HFFc6 (cell line): ENCODE data around the gene SPRED3. TPM values are rescaled to one million over a fixed set of nuclear protein-coding genes. Genes with fewer than 3 reads are reported as not detected.
A peak's percentile ranks its signal among the peaks of the same experiment; 100 is the strongest.

Experiments used
- DNase-seq: peaks from one replicate; pipeline ENCODE4 v3.0.0-alpha.2; 2018
- H3K27ac Mint-ChIP-seq: 2 replicates; pipeline ENCODE4 v1.8.0; 2020; ENCODE audit warnings: mild to moderate bottlenecking, mixed read lengths
- H3K27me3 Mint-ChIP-seq: 2 replicates; pipeline ENCODE4 v1.8.0; 2021; ENCODE audit warnings: mild to moderate bottlenecking, moderate library complexity, mixed read lengths; ENCODE audit not compliant: insufficient read depth
- H3K36me3 Mint-ChIP-seq: 2 replicates; pipeline ENCODE4 v1.8.0; 2021; ENCODE audit warnings: low read depth, mixed read lengths
- H3K4me1 Mint-ChIP-seq: 2 replicates; pipeline ENCODE4 v1.8.0; 2020; ENCODE audit warnings: low read depth, mixed read lengths
- H3K4me3 Mint-ChIP-seq: 2 replicates; pipeline ENCODE4 v1.8.0; 2020; ENCODE audit warnings: mild to moderate bottlenecking, moderate library complexity, mixed read lengths
- H3K9me3 Mint-ChIP-seq: 2 replicates; pipeline ENCODE4 v1.8.0; 2020; ENCODE audit warnings: mild to moderate bottlenecking, mixed read lengths
- total RNA-seq, 6 experiments: library from RNA; stranded (reverse); fragmentation: NEBNext Ultra II Directional; extraction: Animal tissue kit (Norgen Biotek cat#: 25700); gene quantifications; 2 replicates in 1 of 6; 3 replicates in 5 of 6; pipeline ENCODE4 v1.2.3, GENCODE V29; 2021
- TF ChIP-seq, protein P1 (sequence below): fragments of 200-600 bp; sonication (generic); IDR thresholded peaks from 2 replicates; pipeline ENCODE4 v1.5.0; 2021; ENCODE audit warnings: antibody characterized with exemption, mild to moderate bottlenecking

SPRED3 gene
- total RNA-seq, 6 experiments from 2014 or later = 11.7 to 15.3 (median 13.1) TPM

DNA sequence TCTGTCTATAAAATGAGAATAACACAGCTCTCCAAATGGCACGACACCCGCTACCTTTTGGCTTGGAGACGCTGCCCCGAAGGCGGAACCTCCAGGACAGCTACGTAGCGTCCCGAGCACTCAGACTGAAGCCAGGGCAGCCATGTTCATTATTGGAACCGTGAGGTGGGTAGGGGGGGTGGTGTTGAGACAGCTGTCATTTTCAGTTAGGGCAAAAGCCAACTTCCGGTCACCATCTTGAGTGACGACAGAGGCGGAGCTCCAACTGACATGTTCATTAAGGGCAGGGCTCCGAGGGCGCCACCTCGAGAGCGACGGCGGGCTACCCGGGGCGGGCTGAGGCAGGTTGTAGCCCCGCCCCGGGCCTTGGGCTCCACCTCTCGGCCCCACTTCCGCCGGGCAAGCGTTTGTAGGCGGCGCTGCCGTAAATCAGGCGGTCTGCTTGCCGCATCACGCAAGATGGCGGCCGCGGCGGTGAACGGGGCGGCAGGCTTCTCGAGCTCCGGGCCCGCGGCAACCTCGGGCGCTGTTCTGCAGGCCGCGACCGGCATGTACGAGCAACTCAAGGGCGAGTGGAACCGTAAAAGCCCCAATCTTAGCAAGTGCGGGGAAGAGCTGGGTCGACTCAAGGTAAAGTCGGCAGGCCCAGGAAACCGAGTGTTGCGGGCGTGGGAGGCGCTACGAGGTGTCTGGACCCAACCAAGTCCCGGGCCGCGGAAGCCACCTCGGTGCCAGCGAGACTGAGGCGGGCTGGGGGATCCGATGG is 14.0 kb upstream of the SPRED3 start, which contains the start of gene PSMD8:
Gene PSMD8 (plus strand): TSS at position 240 of the 766 bp plus-strand sequence. CDS start 31 bp downstream, at position 271.
- TF ChIP-seq, protein P1, sequence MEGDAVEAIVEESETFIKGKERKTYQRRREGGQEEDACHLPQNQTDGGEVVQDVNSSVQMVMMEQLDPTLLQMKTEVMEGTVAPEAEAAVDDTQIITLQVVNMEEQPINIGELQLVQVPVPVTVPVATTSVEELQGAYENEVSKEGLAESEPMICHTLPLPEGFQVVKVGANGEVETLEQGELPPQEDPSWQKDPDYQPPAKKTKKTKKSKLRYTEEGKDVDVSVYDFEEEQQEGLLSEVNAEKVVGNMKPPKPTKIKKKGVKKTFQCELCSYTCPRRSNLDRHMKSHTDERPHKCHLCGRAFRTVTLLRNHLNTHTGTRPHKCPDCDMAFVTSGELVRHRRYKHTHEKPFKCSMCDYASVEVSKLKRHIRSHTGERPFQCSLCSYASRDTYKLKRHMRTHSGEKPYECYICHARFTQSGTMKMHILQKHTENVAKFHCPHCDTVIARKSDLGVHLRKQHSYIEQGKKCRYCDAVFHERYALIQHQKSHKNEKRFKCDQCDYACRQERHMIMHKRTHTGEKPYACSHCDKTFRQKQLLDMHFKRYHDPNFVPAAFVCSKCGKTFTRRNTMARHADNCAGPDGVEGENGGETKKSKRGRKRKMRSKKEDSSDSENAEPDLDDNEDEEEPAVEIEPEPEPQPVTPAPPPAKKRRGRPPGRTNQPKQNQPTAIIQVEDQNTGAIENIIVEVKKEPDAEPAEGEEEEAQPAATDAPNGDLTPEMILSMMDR = peak; percentile 66
- Mint-ChIP-seq H3K27ac (peak within 1 kb of the TSS; percentile 97), H3K4me1 (peaks cover 26% of the 10 kb centered on the region), H3K36me3 (peaks cover 15% of the 10 kb centered on the region), H3K27me3 (peaks cover 16% of the 10 kb centered on the region), H3K4me3 (peak within 1 kb of the TSS; percentile 95), H3K9me3 (no peaks in the 10 kb centered on the region)
- DNase-seq = peak; percentile 98

DNA sequence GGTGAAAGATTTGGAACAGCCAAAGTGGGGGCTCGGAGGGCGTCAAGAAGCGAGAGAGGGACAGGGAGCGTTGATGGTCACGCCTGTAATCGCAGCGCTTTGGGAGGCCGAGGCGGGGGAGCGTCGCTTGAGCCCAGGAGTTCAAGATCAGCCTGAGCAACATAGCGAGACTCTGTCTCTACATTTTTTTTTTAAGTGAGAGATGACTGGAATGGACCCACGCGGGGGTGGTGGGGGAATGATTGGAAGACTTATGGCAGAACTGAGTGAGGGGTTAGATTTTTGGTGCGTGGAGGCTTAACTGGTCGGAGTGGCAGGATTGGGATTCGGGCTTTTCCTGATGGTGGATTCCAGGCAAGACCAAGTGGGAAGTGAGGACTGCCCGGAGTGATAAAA is 13.4 kb upstream of the SPRED3 start:
- no peak for DNase-seq
- peak overlapping the region; percentile 97 for H3K27ac Mint-ChIP-seq

DNA sequence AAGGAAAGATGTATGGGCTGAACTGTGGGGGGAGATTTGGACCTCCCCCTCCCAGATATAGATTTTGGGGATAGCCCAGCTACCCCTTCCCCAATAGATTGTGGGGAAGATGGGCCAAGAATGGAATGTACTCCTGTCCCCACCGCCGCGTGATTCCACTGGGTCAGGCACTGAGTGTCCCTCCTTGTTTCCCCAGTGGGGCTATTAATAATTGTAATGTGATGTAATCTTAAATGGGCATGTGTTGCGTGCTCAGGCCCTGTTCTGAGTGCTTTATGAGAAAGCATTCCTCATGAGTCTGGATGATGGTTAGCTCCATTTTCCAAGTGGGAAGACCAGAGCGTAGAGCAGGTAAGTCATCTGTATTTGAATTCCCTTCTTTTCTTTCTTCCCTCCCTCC is 12.7 kb upstream of the SPRED3 start:
- peaks cover 8% of the 10 kb centered on the region; the same call in 1 of the 2 replicates for H3K27me3 Mint-ChIP-seq
- H3K9me3 Mint-ChIP-seq = no peaks in the 10 kb centered on the region
- peak overlapping the region; percentile 95 for H3K4me3 Mint-ChIP-seq
- peak; percentile 59 for DNase-seq
- peaks cover 28% of the 10 kb centered on the region for H3K4me1 Mint-ChIP-seq
- TF ChIP-seq, protein P1 = no peak
- peak overlapping the region; percentile 97 for H3K27ac Mint-ChIP-seq
- H3K36me3 Mint-ChIP-seq = peaks cover 17% of the 10 kb centered on the region

More for the DNA sequence above, 13.4 kb upstream of the SPRED3 start:
- peak overlapping the region; percentile 95 for H3K4me3 Mint-ChIP-seq
- peaks cover 28% of the 10 kb centered on the region for H3K4me1 Mint-ChIP-seq
- TF ChIP-seq, protein P1 = no peak
- peaks cover 14% of the 10 kb centered on the region for H3K27me3 Mint-ChIP-seq
- H3K36me3 Mint-ChIP-seq = peaks cover 17% of the 10 kb centered on the region
- no peaks in the 10 kb centered on the region for H3K9me3 Mint-ChIP-seq

DNA sequence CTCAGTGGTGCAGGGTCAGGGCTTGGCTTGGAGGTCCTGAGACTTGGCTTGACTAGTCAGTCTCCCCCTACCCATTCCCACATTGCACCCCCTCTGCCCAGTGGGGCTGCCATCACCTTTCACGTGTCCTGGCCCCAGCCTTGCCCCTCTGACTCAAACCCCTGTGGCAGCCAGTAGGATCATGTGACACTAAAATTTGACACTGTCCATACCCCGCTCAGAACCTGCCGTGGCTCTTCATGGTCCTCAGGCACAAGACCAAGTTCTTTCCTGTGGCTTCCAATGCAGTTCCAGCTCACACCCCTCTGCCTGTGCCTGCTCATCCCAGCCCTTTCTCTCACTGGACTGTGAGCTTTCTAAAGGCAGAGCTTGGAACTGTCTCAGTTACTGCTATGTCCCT is 11.9 kb upstream of the SPRED3 start:
- Mint-ChIP-seq H3K4me1 (peaks cover 28% of the 10 kb centered on the region), H3K36me3 (peaks cover 19% of the 10 kb centered on the region), H3K27ac (peak overlapping the region; percentile 97), H3K9me3 (no peaks in the 10 kb centered on the region), H3K4me3 (peak overlapping the region; percentile 95), H3K27me3 (peaks cover 4% of the 10 kb centered on the region)
- DNase-seq = no peak
- TF ChIP-seq, protein P1 = no peak

DNA sequence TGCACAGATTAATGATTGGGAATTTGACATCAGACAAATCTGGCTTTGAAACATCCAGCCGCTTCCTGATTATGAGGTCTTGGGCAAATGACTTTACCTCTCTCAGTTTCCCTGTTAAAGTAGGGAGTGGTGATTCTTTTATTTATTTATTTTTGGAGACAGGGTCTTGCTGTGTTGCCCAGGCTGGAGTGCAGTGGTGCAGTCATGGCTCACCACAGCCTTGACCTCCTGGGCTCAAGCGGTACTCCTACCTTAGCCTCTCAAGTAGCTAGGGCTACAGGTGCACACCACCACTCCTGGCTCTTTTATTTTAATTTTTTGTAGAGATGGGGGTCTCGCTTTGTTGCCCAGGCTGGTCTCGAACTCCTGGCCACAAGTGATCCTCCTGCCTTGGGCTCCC is 11.4 kb upstream of the SPRED3 start:
- TF ChIP-seq, protein P1 = no peak
- no peaks in the 10 kb centered on the region for H3K9me3 Mint-ChIP-seq
- peaks cover 28% of the 10 kb centered on the region for H3K4me1 Mint-ChIP-seq
- H3K27me3 Mint-ChIP-seq = peaks cover 4% of the 10 kb centered on the region
- H3K36me3 Mint-ChIP-seq = peaks cover 24% of the 10 kb centered on the region
- H3K27ac Mint-ChIP-seq = no peak overlapping the region
- no peak for DNase-seq
- H3K4me3 Mint-ChIP-seq = peak overlapping the region; percentile 95
